ENCODE measurements around the gene ANKRD55.
"Not testable (repeated sequence)": the region's sequence is repeated elsewhere in the genome, so short reads cannot be mapped to it uniquely, and the experiment has no call there.

Gene ANKRD55

GRCh38 chr5:56270568-56271392, 37.6 kb upstream of the ANKRD55 start:
- no peaks in the 10 kb centered on the region for H3K36me3 ChIP-seq (ENCODE audit: insufficient read depth, low read length)
- H3K9ac ChIP-seq (ENCODE audit: insufficient read length): no peak overlapping the region
- no peak overlapping the region for H3K27ac ChIP-seq
- no peaks in the 10 kb centered on the region for H3K9me3 ChIP-seq (ENCODE audit: low read depth, low read length)
- DNase-seq (ENCODE audit: low read depth, low spot score): peak; percentile 50
- TF ChIP-seq FOXP2 (optimal IDR thresholded peaks at IDR 0.05; ENCODE audit: control extremely low read depth, extremely low read length, insufficient read depth) (no peak), POLR2AphosphoS5 (IDR thresholded peaks at IDR 0.05; ENCODE audit: borderline replicate concordance, low read depth, low read length) (no peak), EZH2 (IDR thresholded peaks at IDR 0.05) (no peak)
- H3K4me3 ChIP-seq: no peak overlapping the region

GRCh38 chr5:56270058-56270457, 36.9 kb upstream of the ANKRD55 start:
- H3K36me3 ChIP-seq (ENCODE audit: insufficient read depth, low read length): no peaks in the 10 kb centered on the region
- no peak overlapping the region for H3K27ac ChIP-seq
- H3K4me3 ChIP-seq: no peak overlapping the region
- no peaks in the 10 kb centered on the region for H3K9me3 ChIP-seq (ENCODE audit: low read depth, low read length)
- no peak for DNase-seq (ENCODE audit: low read depth, low spot score)
- no peak overlapping the region for H3K9ac ChIP-seq (ENCODE audit: insufficient read length)
- TF ChIP-seq POLR2AphosphoS5 (IDR thresholded peaks at IDR 0.05; ENCODE audit: borderline replicate concordance, low read depth, low read length) (no peak), FOXP2 (optimal IDR thresholded peaks at IDR 0.05; ENCODE audit: control extremely low read depth, extremely low read length, insufficient read depth) (no peak), EZH2 (IDR thresholded peaks at IDR 0.05) (no peak)

GRCh38 chr5:56269216-56269927, 36.2 kb upstream of the ANKRD55 start:
- Histone ChIP-seq H3K9me3 (ENCODE audit: low read depth, low read length) (no peaks in the 10 kb centered on the region), H3K36me3 (ENCODE audit: insufficient read depth, low read length) (no peaks in the 10 kb centered on the region), H3K9ac (ENCODE audit: insufficient read length) (no peak overlapping the region), H3K27ac (no peak overlapping the region), H3K4me3 (no peak overlapping the region)
- no peak for DNase-seq (ENCODE audit: low read depth, low spot score)
- TF ChIP-seq FOXP2 (optimal IDR thresholded peaks at IDR 0.05; ENCODE audit: control extremely low read depth, extremely low read length, insufficient read depth) (no peak), EZH2 (IDR thresholded peaks at IDR 0.05) (no peak), POLR2AphosphoS5 (IDR thresholded peaks at IDR 0.05; ENCODE audit: borderline replicate concordance, low read depth, low read length) (no peak)

- H3K9me3 ChIP-seq (ENCODE audit: low read depth, low read length); H3K9ac ChIP-seq (ENCODE audit: insufficient read length); DNase-seq (ENCODE audit: low read depth, low spot score); H3K4me3 ChIP-seq; H3K36me3 ChIP-seq (ENCODE audit: insufficient read depth, low read length); H3K27ac ChIP-seq: not testable (repeated sequence)
These were observed 35.6 kb upstream of the ANKRD55 start for GRCh38 chr5:56268707-56269106.

GRCh38 chr5:56267856-56268255, 34.7 kb upstream of the ANKRD55 start:
- Histone ChIP-seq H3K27ac (no peak overlapping the region), H3K4me3 (no peak overlapping the region), H3K36me3 (ENCODE audit: insufficient read depth, low read length) (no peaks in the 10 kb centered on the region), H3K9me3 (ENCODE audit: low read depth, low read length) (no peaks in the 10 kb centered on the region), H3K9ac (ENCODE audit: insufficient read length) (no peak overlapping the region)
- DNase-seq (ENCODE audit: low read depth, low spot score): no peak
- TF ChIP-seq FOXP2 (optimal IDR thresholded peaks at IDR 0.05; ENCODE audit: control extremely low read depth, extremely low read length, insufficient read depth) (no peak), EZH2 (IDR thresholded peaks at IDR 0.05) (no peak), POLR2AphosphoS5 (IDR thresholded peaks at IDR 0.05; ENCODE audit: borderline replicate concordance, low read depth, low read length) (no peak)

GRCh38 chr5:56264417-56265025, 31.4 kb upstream of the ANKRD55 start:
- Histone ChIP-seq H3K27ac (no peak overlapping the region), H3K4me3 (no peak overlapping the region), H3K9ac (ENCODE audit: insufficient read length) (no peak overlapping the region), H3K36me3 (ENCODE audit: insufficient read depth, low read length) (no peaks in the 10 kb centered on the region), H3K9me3 (ENCODE audit: low read depth, low read length) (no peaks in the 10 kb centered on the region)
- no peak for TF ChIP-seq POLR2AphosphoS5 (IDR thresholded peaks at IDR 0.05; ENCODE audit: borderline replicate concordance, low read depth, low read length)
- no peak for TF ChIP-seq FOXP2 (optimal IDR thresholded peaks at IDR 0.05; ENCODE audit: control extremely low read depth, extremely low read length, insufficient read depth)
- TF ChIP-seq EZH2 (IDR thresholded peaks at IDR 0.05): no peak
- no peak for DNase-seq (ENCODE audit: low read depth, low spot score)

GRCh38 chr5:56262279-56262678, 29.1 kb upstream of the ANKRD55 start:
- no peak overlapping the region for H3K9ac ChIP-seq (ENCODE audit: insufficient read length)
- H3K36me3 ChIP-seq (ENCODE audit: insufficient read depth, low read length): no peaks in the 10 kb centered on the region
- TF ChIP-seq EZH2 (IDR thresholded peaks at IDR 0.05): no peak
- no peak for TF ChIP-seq FOXP2 (optimal IDR thresholded peaks at IDR 0.05; ENCODE audit: control extremely low read depth, extremely low read length, insufficient read depth)
- TF ChIP-seq POLR2AphosphoS5 (IDR thresholded peaks at IDR 0.05; ENCODE audit: borderline replicate concordance, low read depth, low read length): no peak
- H3K27ac ChIP-seq: no peak overlapping the region
- DNase-seq (ENCODE audit: low read depth, low spot score): no peak
- H3K4me3 ChIP-seq: no peak overlapping the region
- H3K9me3 ChIP-seq (ENCODE audit: low read depth, low read length): no peaks in the 10 kb centered on the region

- TF ChIP-seq POLR2AphosphoS5 (IDR thresholded peaks at IDR 0.05; ENCODE audit: borderline replicate concordance, low read depth, low read length) (no peak), FOXP2 (optimal IDR thresholded peaks at IDR 0.05; ENCODE audit: control extremely low read depth, extremely low read length, insufficient read depth) (no peak), EZH2 (IDR thresholded peaks at IDR 0.05) (no peak)
- DNase-seq (ENCODE audit: low read depth, low spot score): no peak
- H3K9ac ChIP-seq (ENCODE audit: insufficient read length): no peak overlapping the region
- no peak overlapping the region for H3K4me3 ChIP-seq
- H3K27ac ChIP-seq: peak overlapping the region; percentile 72; the same call in 1 of the 2 replicates
- peaks cover 6% of the 10 kb centered on the region; the same call in 1 of the 2 replicates for H3K9me3 ChIP-seq (ENCODE audit: low read depth, low read length)
- no peaks in the 10 kb centered on the region for H3K36me3 ChIP-seq (ENCODE audit: insufficient read depth, low read length)
These were observed 25.9 kb upstream of the ANKRD55 start for GRCh38 chr5:56259002-56259511.

GRCh38 chr5:56257763-56258529, 24.8 kb upstream of the ANKRD55 start:
- not testable (repeated sequence) for DNase-seq (ENCODE audit: low read depth, low spot score); H3K9ac ChIP-seq (ENCODE audit: insufficient read length); H3K4me3 ChIP-seq; H3K27ac ChIP-seq; H3K36me3 ChIP-seq (ENCODE audit: insufficient read depth, low read length); H3K9me3 ChIP-seq (ENCODE audit: low read depth, low read length)

Data from SK-N-MC (cell line).